ENCODE results near the gene TBCD. TPM values are rescaled to one million over a fixed set of nuclear protein-coding genes. Genes with fewer than 3 reads are reported as not detected.

The TBCD gene
- total RNA-seq, 1 donor from 2014 or later = 104 TPM

DNA sequence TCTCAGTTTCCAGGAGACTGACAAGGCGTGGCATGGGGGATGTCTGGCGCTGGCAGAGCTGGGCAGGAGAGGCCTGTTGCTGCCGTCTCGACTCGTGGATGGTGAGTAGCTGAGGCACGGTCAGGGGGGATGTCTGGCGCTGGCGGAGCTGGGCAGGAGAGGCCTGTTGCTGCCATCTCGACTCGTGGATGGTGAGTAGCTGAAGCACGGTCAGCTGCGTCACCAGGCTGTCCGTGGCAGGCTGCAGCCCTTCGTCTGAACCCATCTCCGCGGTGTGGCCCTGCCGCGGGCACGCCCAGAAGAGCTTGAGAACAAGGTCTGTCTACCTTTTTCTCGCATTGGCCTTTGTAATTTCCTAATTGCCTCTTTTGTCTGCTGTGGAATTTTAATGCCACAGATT lies 63.0 kb downstream of the TBCD start:
- Mint-ChIP-seq H3K9me3 (no peaks in the 10 kb centered on the region), H3K27ac (no peak overlapping the region), H3K27me3 (no peaks in the 10 kb centered on the region), H3K4me3 (no peak overlapping the region), H3K4me1 (ENCODE audit: unreplicated experiment) (no peaks in the 10 kb centered on the region), H3K36me3 (peaks cover 36% of the 10 kb centered on the region)
- DNase-seq (ENCODE audit: extremely low spot score, unreplicated experiment) = no peak
- TF ChIP-seq, protein P1, sequence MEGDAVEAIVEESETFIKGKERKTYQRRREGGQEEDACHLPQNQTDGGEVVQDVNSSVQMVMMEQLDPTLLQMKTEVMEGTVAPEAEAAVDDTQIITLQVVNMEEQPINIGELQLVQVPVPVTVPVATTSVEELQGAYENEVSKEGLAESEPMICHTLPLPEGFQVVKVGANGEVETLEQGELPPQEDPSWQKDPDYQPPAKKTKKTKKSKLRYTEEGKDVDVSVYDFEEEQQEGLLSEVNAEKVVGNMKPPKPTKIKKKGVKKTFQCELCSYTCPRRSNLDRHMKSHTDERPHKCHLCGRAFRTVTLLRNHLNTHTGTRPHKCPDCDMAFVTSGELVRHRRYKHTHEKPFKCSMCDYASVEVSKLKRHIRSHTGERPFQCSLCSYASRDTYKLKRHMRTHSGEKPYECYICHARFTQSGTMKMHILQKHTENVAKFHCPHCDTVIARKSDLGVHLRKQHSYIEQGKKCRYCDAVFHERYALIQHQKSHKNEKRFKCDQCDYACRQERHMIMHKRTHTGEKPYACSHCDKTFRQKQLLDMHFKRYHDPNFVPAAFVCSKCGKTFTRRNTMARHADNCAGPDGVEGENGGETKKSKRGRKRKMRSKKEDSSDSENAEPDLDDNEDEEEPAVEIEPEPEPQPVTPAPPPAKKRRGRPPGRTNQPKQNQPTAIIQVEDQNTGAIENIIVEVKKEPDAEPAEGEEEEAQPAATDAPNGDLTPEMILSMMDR (conservative IDR thresholded peaks at IDR 0.05) = no peak

DNA sequence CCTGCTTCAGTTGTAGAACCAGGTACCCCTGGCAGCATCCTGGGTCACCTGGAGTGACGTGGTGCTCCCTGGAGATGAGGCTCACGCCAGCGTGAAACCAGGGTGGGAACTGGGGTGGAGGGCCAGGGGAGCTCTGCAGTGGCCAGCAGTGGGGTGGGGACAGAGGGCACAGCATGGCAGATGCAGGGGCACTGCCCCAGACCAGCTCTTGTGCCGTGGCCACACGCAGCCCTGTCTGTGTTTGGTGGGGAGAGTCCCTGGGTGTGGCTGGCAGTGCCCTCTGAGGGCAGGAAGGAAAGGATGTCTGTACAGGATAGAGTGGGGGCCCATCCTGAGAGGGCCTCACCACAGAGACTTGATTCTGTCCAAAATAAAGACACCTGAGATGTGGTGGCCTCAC lies 63.5 kb downstream of the TBCD start:
- DNase-seq (ENCODE audit: extremely low spot score, unreplicated experiment) = no peak
- no peaks in the 10 kb centered on the region for H3K27me3 Mint-ChIP-seq
- no peak overlapping the region for H3K27ac Mint-ChIP-seq
- peaks cover 2% of the 10 kb centered on the region for H3K9me3 Mint-ChIP-seq
- TF ChIP-seq, protein P1 (conservative IDR thresholded peaks at IDR 0.05) = no peak
- H3K4me3 Mint-ChIP-seq = no peak overlapping the region
- peaks cover 37% of the 10 kb centered on the region for H3K36me3 Mint-ChIP-seq
- H3K4me1 Mint-ChIP-seq (ENCODE audit: unreplicated experiment) = no peaks in the 10 kb centered on the region

DNA sequence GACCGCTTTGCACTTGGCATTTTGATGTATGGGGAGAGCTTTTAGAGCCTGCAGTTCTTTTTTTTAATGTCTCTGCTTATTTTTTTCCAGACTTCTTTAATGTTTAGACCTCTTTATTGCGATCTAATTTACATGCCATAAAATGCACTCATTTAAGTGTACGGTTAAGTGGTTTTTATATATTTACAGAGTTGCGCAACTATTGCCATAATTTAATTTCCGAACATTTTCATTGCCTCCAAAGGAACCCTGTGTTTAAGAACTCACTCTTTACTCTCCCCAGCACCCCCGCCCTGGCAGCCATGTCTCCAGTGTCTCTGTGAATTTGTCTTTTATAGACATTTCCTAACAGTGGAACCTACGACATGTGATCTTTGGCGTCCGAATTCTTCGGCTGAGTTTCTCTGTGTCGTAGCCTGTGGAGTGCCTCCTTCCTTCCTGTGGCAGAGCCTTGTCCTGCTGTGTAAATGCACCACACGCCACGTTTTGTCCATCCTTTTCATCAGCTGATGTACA lies 64.0 kb downstream of the TBCD start:
- Mint-ChIP-seq H3K27me3 (no peaks in the 10 kb centered on the region), H3K27ac (no peak overlapping the region)

GRCh38 chr17:82816358-82816757 lies 64.5 kb downstream of the TBCD start:
- Mint-ChIP-seq H3K4me1 (ENCODE audit: unreplicated experiment) (no peaks in the 10 kb centered on the region), H3K9me3 (peaks cover 5% of the 10 kb centered on the region), H3K27me3 (no peaks in the 10 kb centered on the region), H3K36me3 (peaks cover 40% of the 10 kb centered on the region), H3K4me3 (no peak overlapping the region), H3K27ac (no peak overlapping the region)
- no peak for DNase-seq (ENCODE audit: extremely low spot score, unreplicated experiment)
- TF ChIP-seq, protein P1 (conservative IDR thresholded peaks at IDR 0.05) = no peak

More for the DNA sequence above, 64.0 kb downstream of the TBCD start:
- H3K36me3 Mint-ChIP-seq = peaks cover 40% of the 10 kb centered on the region
- H3K4me1 Mint-ChIP-seq (ENCODE audit: unreplicated experiment) = no peaks in the 10 kb centered on the region
- H3K9me3 Mint-ChIP-seq = peaks cover 5% of the 10 kb centered on the region
- no peak for DNase-seq (ENCODE audit: extremely low spot score, unreplicated experiment)
- TF ChIP-seq, protein P1 (conservative IDR thresholded peaks at IDR 0.05) = no peak
- H3K4me3 Mint-ChIP-seq = no peak overlapping the region

GRCh38 chr17:82817947-82818346 lies 66.1 kb downstream of the TBCD start:
- no peak for DNase-seq (ENCODE audit: extremely low spot score, unreplicated experiment)
- TF ChIP-seq, protein P1 (conservative IDR thresholded peaks at IDR 0.05) = no peak
- Mint-ChIP-seq H3K27ac (no peak overlapping the region), H3K27me3 (no peaks in the 10 kb centered on the region), H3K4me3 (no peak overlapping the region), H3K36me3 (peaks cover 51% of the 10 kb centered on the region), H3K4me1 (ENCODE audit: unreplicated experiment) (no peaks in the 10 kb centered on the region), H3K9me3 (peaks cover 5% of the 10 kb centered on the region)

Measured in type B pancreatic cell (in vitro differentiated cells).